ENCODE measurements around the gene AGGF1. TPM values are rescaled to one million over a fixed set of nuclear protein-coding genes. Genes with fewer than 3 reads are reported as not detected.

Gene AGGF1
- polyA plus RNA-seq, 1 donor from 2014 or later: 41.2 TPM

GRCh38 chr5:77066184-77066583 lies 36.0 kb downstream of the AGGF1 start:
- Histone ChIP-seq H3K4me2 (ENCODE audit: low read length) (no peak overlapping the region), H3K9ac (ENCODE audit: low read length) (no peak overlapping the region), H3K27me3 (ENCODE audit: insufficient read depth, low read depth, low read length) (no peaks in the 10 kb centered on the region), H3K36me3 (ENCODE audit: insufficient read depth, low read length) (no peaks in the 10 kb centered on the region), H3K9me2 (ENCODE audit: insufficient read depth, low read length) (no peaks in the 10 kb centered on the region), H2AFZ (ENCODE audit: low read depth, low read length) (no peak overlapping the region), H3K4me3 (ENCODE audit: low read length) (no peak overlapping the region), H3K9me3 (ENCODE audit: low read length) (no peaks in the 10 kb centered on the region), H3K27ac (ENCODE audit: low read length) (no peak overlapping the region), H4K20me1 (ENCODE audit: insufficient read depth) (no peaks in the 10 kb centered on the region), H3F3A (ENCODE audit: insufficient read depth, low read length, poor library complexity, severe bottlenecking) (no peaks in the 10 kb centered on the region), H3K79me2 (replicated peaks; ENCODE audit: insufficient read depth, low read length) (no peaks in the 10 kb centered on the region)
- TF ChIP-seq, protein P1, sequence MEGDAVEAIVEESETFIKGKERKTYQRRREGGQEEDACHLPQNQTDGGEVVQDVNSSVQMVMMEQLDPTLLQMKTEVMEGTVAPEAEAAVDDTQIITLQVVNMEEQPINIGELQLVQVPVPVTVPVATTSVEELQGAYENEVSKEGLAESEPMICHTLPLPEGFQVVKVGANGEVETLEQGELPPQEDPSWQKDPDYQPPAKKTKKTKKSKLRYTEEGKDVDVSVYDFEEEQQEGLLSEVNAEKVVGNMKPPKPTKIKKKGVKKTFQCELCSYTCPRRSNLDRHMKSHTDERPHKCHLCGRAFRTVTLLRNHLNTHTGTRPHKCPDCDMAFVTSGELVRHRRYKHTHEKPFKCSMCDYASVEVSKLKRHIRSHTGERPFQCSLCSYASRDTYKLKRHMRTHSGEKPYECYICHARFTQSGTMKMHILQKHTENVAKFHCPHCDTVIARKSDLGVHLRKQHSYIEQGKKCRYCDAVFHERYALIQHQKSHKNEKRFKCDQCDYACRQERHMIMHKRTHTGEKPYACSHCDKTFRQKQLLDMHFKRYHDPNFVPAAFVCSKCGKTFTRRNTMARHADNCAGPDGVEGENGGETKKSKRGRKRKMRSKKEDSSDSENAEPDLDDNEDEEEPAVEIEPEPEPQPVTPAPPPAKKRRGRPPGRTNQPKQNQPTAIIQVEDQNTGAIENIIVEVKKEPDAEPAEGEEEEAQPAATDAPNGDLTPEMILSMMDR (IDR thresholded peaks at IDR 0.05; ENCODE audit: poor library complexity, severe bottlenecking): no peak
- no peak for TF ChIP-seq EP300 (conservative IDR thresholded peaks at IDR 0.05; ENCODE audit: poor library complexity, severe bottlenecking)
- TF ChIP-seq MXI1 (conservative IDR thresholded peaks at IDR 0.05; ENCODE audit: poor library complexity, severe bottlenecking): no peak
- no peak for TF ChIP-seq SMC3 (conservative IDR thresholded peaks at IDR 0.05; ENCODE audit: poor library complexity)

DNA sequence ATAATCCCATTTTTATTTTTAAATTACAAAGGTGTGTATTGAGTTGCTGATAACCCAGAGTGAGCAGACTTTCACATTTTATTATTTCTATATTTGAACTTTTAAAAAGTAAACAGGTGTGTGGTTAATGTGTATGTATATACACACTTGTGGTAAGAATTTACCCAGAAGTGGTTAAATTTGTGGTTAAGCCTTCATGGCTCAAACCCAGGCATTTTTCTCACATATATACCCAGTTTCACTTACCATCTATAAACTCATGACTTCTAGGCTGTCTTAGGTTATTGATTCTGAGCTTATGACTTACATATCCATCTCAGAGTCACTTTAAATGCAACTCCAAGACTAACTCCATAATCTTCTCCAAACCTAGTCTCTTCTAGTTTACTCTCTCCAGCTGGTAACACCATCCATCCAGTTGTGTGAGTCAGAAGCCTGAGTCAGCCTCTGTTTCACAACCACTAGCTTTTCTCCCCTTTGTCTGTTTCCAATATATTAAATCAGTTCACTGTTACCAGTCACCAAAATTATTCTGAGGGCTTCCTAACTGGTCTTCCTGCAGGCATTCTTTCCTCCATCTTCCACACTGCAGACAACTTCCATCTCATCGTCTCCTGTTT lies 36.7 kb downstream of the AGGF1 start:
- Histone ChIP-seq H2AFZ (ENCODE audit: low read depth, low read length) (no peak overlapping the region), H3K9ac (ENCODE audit: low read length) (no peak overlapping the region), H3K36me3 (ENCODE audit: insufficient read depth, low read length) (no peaks in the 10 kb centered on the region), H3K27me3 (ENCODE audit: insufficient read depth, low read depth, low read length) (no peaks in the 10 kb centered on the region), H3K79me2 (replicated peaks; ENCODE audit: insufficient read depth, low read length) (no peaks in the 10 kb centered on the region), H4K20me1 (ENCODE audit: insufficient read depth) (no peaks in the 10 kb centered on the region), H3K4me3 (ENCODE audit: low read length) (no peak overlapping the region), H3F3A (ENCODE audit: insufficient read depth, low read length, poor library complexity, severe bottlenecking) (no peaks in the 10 kb centered on the region), H3K9me2 (ENCODE audit: insufficient read depth, low read length) (no peaks in the 10 kb centered on the region), H3K4me2 (ENCODE audit: low read length) (no peak overlapping the region), H3K9me3 (ENCODE audit: low read length) (no peaks in the 10 kb centered on the region), H3K27ac (ENCODE audit: low read length) (no peak overlapping the region)
- no peak for TF ChIP-seq RAD21 (conservative IDR thresholded peaks at IDR 0.05)
- TF ChIP-seq TAF1 (IDR thresholded peaks at IDR 0.05; ENCODE audit: low read depth): no peak
- TF ChIP-seq EP300 (conservative IDR thresholded peaks at IDR 0.05; ENCODE audit: poor library complexity, severe bottlenecking): no peak
- TF ChIP-seq MXI1 (conservative IDR thresholded peaks at IDR 0.05; ENCODE audit: poor library complexity, severe bottlenecking): no peak
- no peak for TF ChIP-seq EZH2 (IDR thresholded peaks at IDR 0.05; ENCODE audit: borderline replicate concordance, insufficient read depth, low read length, poor library complexity, severe bottlenecking)
- no peak for TF ChIP-seq POLR2AphosphoS5 (IDR thresholded peaks at IDR 0.05)
- no peak for TF ChIP-seq SMC3 (conservative IDR thresholded peaks at IDR 0.05; ENCODE audit: poor library complexity)

- Histone ChIP-seq H3K36me3 (ENCODE audit: insufficient read depth, low read length) (no peaks in the 10 kb centered on the region), H3K9me3 (ENCODE audit: low read length) (no peaks in the 10 kb centered on the region), H3K9ac (ENCODE audit: low read length) (no peak overlapping the region), H3K27me3 (ENCODE audit: insufficient read depth, low read depth, low read length) (peaks cover 8% of the 10 kb centered on the region), H3K4me3 (ENCODE audit: low read length) (no peak overlapping the region), H3K79me2 (replicated peaks; ENCODE audit: insufficient read depth, low read length) (no peaks in the 10 kb centered on the region), H3K4me2 (ENCODE audit: low read length) (no peak overlapping the region), H3K9me2 (ENCODE audit: insufficient read depth, low read length) (no peaks in the 10 kb centered on the region), H3K27ac (ENCODE audit: low read length) (no peak overlapping the region), H4K20me1 (ENCODE audit: insufficient read depth) (no peaks in the 10 kb centered on the region), H2AFZ (ENCODE audit: low read depth, low read length) (no peak overlapping the region), H3F3A (ENCODE audit: insufficient read depth, low read length, poor library complexity, severe bottlenecking) (no peaks in the 10 kb centered on the region)
- no peak for TF ChIP-seq SMC3 (conservative IDR thresholded peaks at IDR 0.05; ENCODE audit: poor library complexity)
- TF ChIP-seq REST (IDR thresholded peaks at IDR 0.05; ENCODE audit: borderline replicate concordance): no peak
- no peak for TF ChIP-seq POLR2AphosphoS5 (IDR thresholded peaks at IDR 0.05)
- no peak for TF ChIP-seq RAD21 (conservative IDR thresholded peaks at IDR 0.05)
- TF ChIP-seq MXI1 (conservative IDR thresholded peaks at IDR 0.05; ENCODE audit: poor library complexity, severe bottlenecking): no peak
Measured at GRCh38 chr5:77073667-77074066, 43.5 kb downstream of the AGGF1 start.

Data from neural cell (in vitro differentiated cells).